Tibial nerve (tissue), 4 donors: ENCODE data around the gene LMNTD1. TPM values are rescaled to one million over a fixed set of nuclear protein-coding genes. Genes with fewer than 3 reads are reported as not detected.

ENCODE experiments used
- DNase-seq, 2 donors: peaks; one replicate each; pipeline ENCODE4 v3.0.0-alpha.2; 2019; ENCODE audit warnings: low spot score in 2 of 2
- H3K27ac ChIP-seq, 4 donors: fragments of 200-600 bp; sonication (generic) in 3 of 4; one replicate each; pipeline ENCODE4 v1.5.1; 2017 to 2019; ENCODE audit warnings: mild to moderate bottlenecking in 1 of 4
- H3K27me3 ChIP-seq, 2 donors: fragments of 200-600 bp; sonication (generic) in 1 of 2; one replicate each; pipeline versions ENCODE4 v1.5.1 to v1.6.0; 2017 to 2019
- H3K36me3 ChIP-seq, 3 donors: fragments of 200-600 bp; sonication (generic); one replicate each; pipeline ENCODE4 v1.5.1; 2018 to 2019
- H3K4me1 ChIP-seq, 4 donors: fragments of 200-600 bp; sonication (generic) in 3 of 4; one replicate each; pipeline ENCODE4 v1.5.1; 2017 to 2019
- H3K4me3 ChIP-seq, 4 donors: fragments of 200-600 bp; sonication (generic) in 3 of 4; one replicate each; pipeline ENCODE4 v1.5.1; 2017 to 2019; ENCODE audit warnings: mild to moderate bottlenecking in 1 of 4, moderate library complexity in 1 of 4
- H3K9me3 ChIP-seq, 4 donors: fragments of 200-600 bp; sonication (generic) in 3 of 4; one replicate each; pipeline ENCODE4 v1.5.1; 2017 to 2019
- CTCF ChIP-seq, 5 experiments: fragments of 200-600 bp in 3 of 5; fragments of 450-650 bp in 2 of 5; sonication (generic) in 3 of 5; IDR thresholded peaks; one replicate each; pipeline ENCODE4 v1.5.1; 2016 to 2019; ENCODE audit warnings: antibody characterized with exemption in 5 of 5, mild to moderate bottlenecking in 3 of 5, moderate library complexity in 2 of 5
- EP300 ChIP-seq, 2 donors: sonication (generic); formaldehyde crosslinking; IDR thresholded peaks; one replicate each; pipeline ENCODE4 v1.6.1; 2017; ENCODE audit warnings: antibody characterized with exemption in 2 of 2, mild to moderate bottlenecking in 1 of 2
- POLR2A ChIP-seq, 2 donors: fragments of 450-650 bp; IDR thresholded peaks; one replicate each; pipeline ENCODE4 v1.6.1; 2017; ENCODE audit warnings: antibody characterized with exemption in 2 of 2, mild to moderate bottlenecking in 2 of 2, moderate library complexity in 2 of 2
- WGBS, 2 donors: methylation state at CpG; one replicate each; pipeline ENCODE4 v1.1.5; 2018; 5-methylcytosine and 5-hydroxymethylcytosine counted together
- total RNA-seq, 4 donors: library from RNA; depleted of rRNA; stranded (reverse); fragments of >200 nt; gene quantifications; one replicate each; pipeline ENCODE4 v1.1.0, GENCODE V29; 2016

Gene LMNTD1
- total RNA-seq, 4 donors from 2014 or later: not detected

GRCh38 chr12:25521625-25522256 lies 31.3 kb downstream of the LMNTD1 start:
- 63 to 77% methylated on average over 5 of the region's 5 CpGs for WGBS, 2 donors
- no peak for TF ChIP-seq EP300 (IDR thresholded peaks at IDR 0.05)
- TF ChIP-seq POLR2A (IDR thresholded peaks at IDR 0.05): no peak
- no peak for TF ChIP-seq CTCF (IDR thresholded peaks at IDR 0.05)

GRCh38 chr12:25518512-25518911 lies 34.6 kb downstream of the LMNTD1 start:
- no peak overlapping the region for H3K27ac ChIP-seq
- no peaks in the 10 kb centered on the region for H3K27me3 ChIP-seq
- H3K36me3 ChIP-seq: no peaks in the 10 kb centered on the region
- DNase-seq: no peak
- TF ChIP-seq CTCF (IDR thresholded peaks at IDR 0.05) (no peak), POLR2A (IDR thresholded peaks at IDR 0.05) (no peak), EP300 (IDR thresholded peaks at IDR 0.05) (no peak)
- no peak overlapping the region for H3K4me3 ChIP-seq
- H3K4me1 ChIP-seq: no peaks in the 10 kb centered on the region
- H3K9me3 ChIP-seq: no peaks in the 10 kb centered on the region
- WGBS, 2 donors: 49 to 68% methylated on average over 5 of the region's 5 CpGs

More at GRCh38 chr12:25521625-25522256, 31.3 kb downstream of the LMNTD1 start:
- no peaks in the 10 kb centered on the region for H3K9me3 ChIP-seq
- DNase-seq: no peak
- no peaks in the 10 kb centered on the region for H3K4me1 ChIP-seq
- no peak overlapping the region for H3K27ac ChIP-seq
- H3K4me3 ChIP-seq: no peak overlapping the region
- H3K36me3 ChIP-seq: no peaks in the 10 kb centered on the region
- H3K27me3 ChIP-seq: no peaks in the 10 kb centered on the region

GRCh38 chr12:25504744-25505143 lies 48.3 kb downstream of the LMNTD1 start:
- Histone ChIP-seq H3K4me3 (no peak overlapping the region), H3K4me1 (no peaks in the 10 kb centered on the region), H3K27me3 (no peaks in the 10 kb centered on the region), H3K36me3 (no peaks in the 10 kb centered on the region), H3K9me3 (no peaks in the 10 kb centered on the region), H3K27ac (no peak overlapping the region)
- 91 to 95% methylated on average over 1 of the region's 1 CpG for WGBS, 2 donors
- no peak for TF ChIP-seq EP300 (IDR thresholded peaks at IDR 0.05)
- TF ChIP-seq CTCF (IDR thresholded peaks at IDR 0.05): no peak
- no peak for TF ChIP-seq POLR2A (IDR thresholded peaks at IDR 0.05)
- DNase-seq: no peak

- TF ChIP-seq POLR2A (IDR thresholded peaks at IDR 0.05): no peak
- no peak for TF ChIP-seq CTCF (IDR thresholded peaks at IDR 0.05)
- no peak for TF ChIP-seq EP300 (IDR thresholded peaks at IDR 0.05)
- DNase-seq: no peak
- H3K36me3 ChIP-seq: no peaks in the 10 kb centered on the region
- peaks cover 0 to 7% (median 0%) of the 10 kb centered on the region in 4 donors for H3K9me3 ChIP-seq
- no peaks in the 10 kb centered on the region for H3K27me3 ChIP-seq
- H3K27ac ChIP-seq: no peak overlapping the region
- no peak overlapping the region for H3K4me3 ChIP-seq
- no peaks in the 10 kb centered on the region for H3K4me1 ChIP-seq
Measured at GRCh38 chr12:25503666-25504065, 49.4 kb downstream of the LMNTD1 start.

GRCh38 chr12:25502596-25502995 lies 50.5 kb downstream of the LMNTD1 start:
- no peak for TF ChIP-seq POLR2A (IDR thresholded peaks at IDR 0.05)
- TF ChIP-seq CTCF (IDR thresholded peaks at IDR 0.05): no peak
- no peak for TF ChIP-seq EP300 (IDR thresholded peaks at IDR 0.05)
- Histone ChIP-seq H3K9me3 (peaks cover 0 to 15% (median 0%) of the 10 kb centered on the region in 4 donors), H3K4me1 (no peaks in the 10 kb centered on the region), H3K27ac (no peak overlapping the region), H3K27me3 (no peaks in the 10 kb centered on the region), H3K36me3 (no peaks in the 10 kb centered on the region), H3K4me3 (no peak overlapping the region)
- DNase-seq: no peak
- 95 to 100% methylated on average over 1 of the region's 1 CpG for WGBS, 2 donors
